ENCODE measurements around the gene LRP2.

LRP2 gene

GRCh38 chr2:169240405-169240804, 121.9 kb downstream of the LRP2 start:
- DNase-seq (ENCODE audit: low spot score), result no peak

- DNase-seq (ENCODE audit: low spot score), result no peak
Observed at GRCh38 chr2:169237939-169238338, 124.4 kb downstream of the LRP2 start.

GRCh38 chr2:169237286-169237685, 125.0 kb downstream of the LRP2 start:
- DNase-seq (ENCODE audit: low spot score), result no peak

GRCh38 chr2:169232551-169233154, 129.7 kb downstream of the LRP2 start:
- DNase-seq (ENCODE audit: low spot score), result no peak

- DNase-seq (ENCODE audit: low spot score), result no peak
Observed at GRCh38 chr2:169230204-169230603, 132.1 kb downstream of the LRP2 start.

- no peak for DNase-seq (ENCODE audit: low spot score)
Observed at GRCh38 chr2:169229590-169229989, 132.7 kb downstream of the LRP2 start.

- DNase-seq (ENCODE audit: low spot score), result no peak
Observed at GRCh38 chr2:169225906-169226305, 136.4 kb downstream of the LRP2 start.

GRCh38 chr2:169225233-169225750, 137.0 kb downstream of the LRP2 start:
- no peak for DNase-seq (ENCODE audit: low spot score)

- DNase-seq (ENCODE audit: low spot score), result no peak
Observed at GRCh38 chr2:169222665-169223064, 139.7 kb downstream of the LRP2 start.

- DNase-seq (ENCODE audit: low spot score), result no peak
Observed at GRCh38 chr2:169221745-169222369, 140.5 kb downstream of the LRP2 start.

- DNase-seq (ENCODE audit: low spot score), result no peak
Observed at GRCh38 chr2:169210917-169211316, 151.4 kb downstream of the LRP2 start.

GRCh38 chr2:169208026-169208425, 154.3 kb downstream of the LRP2 start:
- no peak for DNase-seq (ENCODE audit: low spot score)

- DNase-seq (ENCODE audit: low spot score), result no peak
Observed at GRCh38 chr2:169205176-169205575, 157.2 kb downstream of the LRP2 start.

GRCh38 chr2:169203952-169204351, 158.4 kb downstream of the LRP2 start:
- no peak for DNase-seq (ENCODE audit: low spot score)

GRCh38 chr2:169200756-169201155, 161.6 kb downstream of the LRP2 start:
- no peak for DNase-seq (ENCODE audit: low spot score)

- DNase-seq (ENCODE audit: low spot score), result no peak
Observed at GRCh38 chr2:169193618-169194017, 168.7 kb downstream of the LRP2 start.

GRCh38 chr2:169190197-169190775, 172.0 kb downstream of the LRP2 start:
- DNase-seq (ENCODE audit: low spot score), result no peak

- DNase-seq (ENCODE audit: low spot score), result no peak
Observed at GRCh38 chr2:169189132-169189531, 173.2 kb downstream of the LRP2 start.

- no peak for DNase-seq (ENCODE audit: low spot score)
Observed at GRCh38 chr2:169185711-169186110, 176.6 kb downstream of the LRP2 start.

- DNase-seq (ENCODE audit: low spot score), result no peak
Observed at GRCh38 chr2:169184074-169184473, 178.3 kb downstream of the LRP2 start.

- no peak for DNase-seq (ENCODE audit: low spot score)
Observed at GRCh38 chr2:169182573-169182972, 179.8 kb downstream of the LRP2 start.

GRCh38 chr2:169178804-169179390, 183.4 kb downstream of the LRP2 start:
- DNase-seq (ENCODE audit: low spot score), result no peak

GRCh38 chr2:169178364-169178763, 184.0 kb downstream of the LRP2 start:
- DNase-seq (ENCODE audit: low spot score), result no peak

Measured in AG08395 (cell line).